ENCODE measurements around the gene WRNIP1. TPM values are rescaled to one million over a fixed set of nuclear protein-coding genes. Genes with fewer than 3 reads are reported as not detected.
A peak's percentile ranks its signal among the peaks of the same experiment; 100 is the strongest.

The WRNIP1 gene
- total and polyA plus RNA-seq, 10 of the 15 experiments (the other 5 are each of a cell fraction or from before 2014, with no cell fraction given), result 9.3 to 30.5 (median 24.3) TPM

DNA sequence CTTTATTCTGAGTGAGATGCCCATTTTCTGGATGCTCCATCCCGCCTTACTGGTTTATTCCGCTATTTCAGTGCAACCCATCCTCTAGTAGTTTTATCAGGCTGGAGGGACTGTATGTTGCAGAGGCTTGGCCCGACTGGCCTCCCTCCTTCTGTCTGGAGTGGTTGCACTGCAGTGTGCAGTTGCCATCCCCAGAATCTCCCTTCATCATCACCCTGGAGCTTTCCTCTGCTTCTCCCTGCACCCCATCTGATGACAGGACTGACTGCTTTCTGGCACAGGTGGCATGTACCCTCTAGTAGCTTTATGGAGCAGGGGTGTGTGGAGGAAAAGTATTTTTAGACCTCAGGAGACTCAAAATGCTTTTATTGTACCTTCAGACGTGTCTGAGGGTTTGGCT, 21.1 kb downstream of the WRNIP1 start (continued):
- TF ChIP-seq ZNF24 (IDR thresholded peaks at IDR 0.05) (no peak), CHD4 (IDR thresholded peaks at IDR 0.05) (no peak), SUZ12 (IDR thresholded peaks at IDR 0.05; ENCODE audit: unreplicated experiment) (no peak)

DNA sequence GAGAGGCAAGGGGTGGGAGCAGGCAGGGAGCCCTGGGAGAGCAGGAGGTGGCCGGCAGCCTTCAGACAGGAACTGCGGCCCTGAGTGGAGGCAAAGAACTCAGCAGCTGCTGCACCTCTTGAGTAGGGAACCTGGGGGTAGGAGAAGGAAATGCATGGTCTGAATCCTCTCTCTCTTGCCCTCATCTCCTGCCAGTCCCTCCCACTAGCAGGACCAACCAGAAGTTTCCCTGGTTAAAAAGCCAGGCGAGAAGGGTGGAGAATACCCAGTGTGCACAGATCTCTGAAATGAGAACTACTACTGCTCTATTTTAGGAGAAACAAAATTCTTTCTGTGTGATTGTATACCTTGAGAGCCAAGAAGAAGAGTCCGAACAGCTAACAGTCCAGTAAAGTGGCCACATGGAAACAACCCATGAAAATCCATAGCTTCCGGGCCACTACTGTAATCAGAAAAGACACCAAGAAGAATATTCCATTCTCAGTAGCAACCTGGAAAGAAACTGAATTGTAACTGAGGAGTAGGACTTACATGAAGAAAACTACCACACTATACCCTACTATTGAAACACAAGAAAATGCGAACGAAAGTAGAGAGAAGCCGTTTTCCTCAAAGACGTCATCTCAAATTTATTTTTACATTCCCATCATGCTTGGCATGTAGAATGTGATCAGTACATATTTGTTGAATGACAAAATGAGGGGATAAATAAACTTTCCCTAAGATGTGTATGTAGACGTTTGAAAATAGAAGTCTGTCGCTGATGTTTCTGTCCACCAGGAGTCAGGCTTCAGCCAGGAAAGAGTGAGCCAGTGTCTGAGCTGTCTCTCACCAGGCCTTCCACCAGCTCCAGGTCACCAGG, 25.6 kb downstream of the WRNIP1 start:
- WGBS (ENCODE audit: insufficient coverage, insufficient replicate concordance, low lambda C conversion rate, missing lambda C conversion rate), result 69% methylated on average over 11 of the region's 11 CpGs

More for the DNA sequence above, 25.6 kb downstream of the WRNIP1 start:
- intact Hi-C loops (cut with micrococcal nuclease; ENCODE audit: unreplicated experiment), result loop anchor here (1.0 to 5.0 kb wide), 6 partner anchors 55 to 261 kb away; no protein-coding TSS in a partner anchor
- no TSS peak for BruUV-seq (replicated peaks)
- no peak overlapping the region for H3K9ac ChIP-seq (ENCODE audit: control insufficient read depth, insufficient read depth, low read length)
- FAIRE-seq (peak; percentile 71), DNase-seq (ENCODE audit: low read depth, low spot score) (peak; percentile 13), ATAC-seq (peak; percentile 97)
- peaks cover 7% of the 10 kb centered on the region for H3K4me1 ChIP-seq (ENCODE audit: control insufficient read depth, insufficient read depth, low read length)
- peaks cover 0 to 2% of the 10 kb centered on the region in 2 experiments; a peak in 2 of 4 replicates for H3K36me3 ChIP-seq (ENCODE audit: control insufficient read depth in 2 of 2, insufficient read depth in 2 of 2, low read length in 1 of 2)
- H3K27ac ChIP-seq (ENCODE audit: control insufficient read depth, insufficient read depth), result no peak overlapping the region
- H3K4me3 ChIP-seq, result no peak overlapping the region
- no peaks in the 10 kb centered on the region; the same call in 1 of the 2 replicates for H4K20me1 ChIP-seq (ENCODE audit: control insufficient read depth, insufficient read depth)
- POLR2A ChIA-PET, result interaction anchor here (0.6 to 1.5 kb wide), 5 partner anchors 51 to 257 kb away, joined by 3 to 6 read pairs (median 4); partner anchors contain the start of gene SERPINB1
- RAD21 ChIA-PET (ENCODE audit: unreplicated experiment), result interaction anchor here (0.6 to 4.3 kb wide), 34 partner anchors 9 to 285 kb away, joined by 3 to 74 read pairs (median 4); partner anchors contain the start of genes RIPK1 and SERPINB1
- in situ Hi-C loops (cut with MboI), result no loop called here
- no peaks in the 10 kb centered on the region for H3K79me2 ChIP-seq (ENCODE audit: control insufficient read depth, insufficient read depth, low read length)
- CTCF ChIA-PET, result interaction anchor here (0.7 to 3.0 kb wide), 43 partner anchors 8 to 267 kb away, joined by 3 to 80 read pairs (median 5); partner anchors contain the start of genes NQO2 and SERPINB1
- H3K9me3 ChIP-seq (replicated peaks; ENCODE audit: control insufficient read depth, insufficient read depth, low read length), result no peaks in the 10 kb centered on the region
- peak; percentile 73 for TF ChIP-seq RAD21 (IDR thresholded peaks at IDR 0.05; ENCODE audit: insufficient read depth, low read depth, low read length)
- peak; percentile 73 for TF ChIP-seq SMC3 (IDR thresholded peaks at IDR 0.05; ENCODE audit: borderline replicate concordance, low read length)
- 0 out of 2 replicates have a peak, but pooled peaks have one; percentile 26 for TF ChIP-seq NBN (IDR thresholded peaks at IDR 0.05)
- TF ChIP-seq, protein P1, sequence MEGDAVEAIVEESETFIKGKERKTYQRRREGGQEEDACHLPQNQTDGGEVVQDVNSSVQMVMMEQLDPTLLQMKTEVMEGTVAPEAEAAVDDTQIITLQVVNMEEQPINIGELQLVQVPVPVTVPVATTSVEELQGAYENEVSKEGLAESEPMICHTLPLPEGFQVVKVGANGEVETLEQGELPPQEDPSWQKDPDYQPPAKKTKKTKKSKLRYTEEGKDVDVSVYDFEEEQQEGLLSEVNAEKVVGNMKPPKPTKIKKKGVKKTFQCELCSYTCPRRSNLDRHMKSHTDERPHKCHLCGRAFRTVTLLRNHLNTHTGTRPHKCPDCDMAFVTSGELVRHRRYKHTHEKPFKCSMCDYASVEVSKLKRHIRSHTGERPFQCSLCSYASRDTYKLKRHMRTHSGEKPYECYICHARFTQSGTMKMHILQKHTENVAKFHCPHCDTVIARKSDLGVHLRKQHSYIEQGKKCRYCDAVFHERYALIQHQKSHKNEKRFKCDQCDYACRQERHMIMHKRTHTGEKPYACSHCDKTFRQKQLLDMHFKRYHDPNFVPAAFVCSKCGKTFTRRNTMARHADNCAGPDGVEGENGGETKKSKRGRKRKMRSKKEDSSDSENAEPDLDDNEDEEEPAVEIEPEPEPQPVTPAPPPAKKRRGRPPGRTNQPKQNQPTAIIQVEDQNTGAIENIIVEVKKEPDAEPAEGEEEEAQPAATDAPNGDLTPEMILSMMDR (IDR thresholded peaks at IDR 0.05 in 2 of 3, conservative IDR thresholded peaks at IDR 0.05 in 1 of 3; ENCODE audit: control insufficient read depth in 2 of 3, extremely low read depth in 1 of 3, insufficient read depth in 1 of 3, low read depth in 3 of 3, low read length in 3 of 3), result peak; percentile 64 to 81 (median 67)
- TF ChIP-seq, protein P2, sequence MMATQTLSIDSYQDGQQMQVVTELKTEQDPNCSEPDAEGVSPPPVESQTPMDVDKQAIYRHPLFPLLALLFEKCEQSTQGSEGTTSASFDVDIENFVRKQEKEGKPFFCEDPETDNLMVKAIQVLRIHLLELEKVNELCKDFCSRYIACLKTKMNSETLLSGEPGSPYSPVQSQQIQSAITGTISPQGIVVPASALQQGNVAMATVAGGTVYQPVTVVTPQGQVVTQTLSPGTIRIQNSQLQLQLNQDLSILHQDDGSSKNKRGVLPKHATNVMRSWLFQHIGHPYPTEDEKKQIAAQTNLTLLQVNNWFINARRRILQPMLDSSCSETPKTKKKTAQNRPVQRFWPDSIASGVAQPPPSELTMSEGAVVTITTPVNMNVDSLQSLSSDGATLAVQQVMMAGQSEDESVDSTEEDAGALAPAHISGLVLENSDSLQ (IDR thresholded peaks at IDR 0.05), result peak; percentile 69
- no peak for TF ChIP-seq BMI1 (IDR thresholded peaks at IDR 0.05; ENCODE audit: borderline replicate concordance)
- TF ChIP-seq, protein P3, sequence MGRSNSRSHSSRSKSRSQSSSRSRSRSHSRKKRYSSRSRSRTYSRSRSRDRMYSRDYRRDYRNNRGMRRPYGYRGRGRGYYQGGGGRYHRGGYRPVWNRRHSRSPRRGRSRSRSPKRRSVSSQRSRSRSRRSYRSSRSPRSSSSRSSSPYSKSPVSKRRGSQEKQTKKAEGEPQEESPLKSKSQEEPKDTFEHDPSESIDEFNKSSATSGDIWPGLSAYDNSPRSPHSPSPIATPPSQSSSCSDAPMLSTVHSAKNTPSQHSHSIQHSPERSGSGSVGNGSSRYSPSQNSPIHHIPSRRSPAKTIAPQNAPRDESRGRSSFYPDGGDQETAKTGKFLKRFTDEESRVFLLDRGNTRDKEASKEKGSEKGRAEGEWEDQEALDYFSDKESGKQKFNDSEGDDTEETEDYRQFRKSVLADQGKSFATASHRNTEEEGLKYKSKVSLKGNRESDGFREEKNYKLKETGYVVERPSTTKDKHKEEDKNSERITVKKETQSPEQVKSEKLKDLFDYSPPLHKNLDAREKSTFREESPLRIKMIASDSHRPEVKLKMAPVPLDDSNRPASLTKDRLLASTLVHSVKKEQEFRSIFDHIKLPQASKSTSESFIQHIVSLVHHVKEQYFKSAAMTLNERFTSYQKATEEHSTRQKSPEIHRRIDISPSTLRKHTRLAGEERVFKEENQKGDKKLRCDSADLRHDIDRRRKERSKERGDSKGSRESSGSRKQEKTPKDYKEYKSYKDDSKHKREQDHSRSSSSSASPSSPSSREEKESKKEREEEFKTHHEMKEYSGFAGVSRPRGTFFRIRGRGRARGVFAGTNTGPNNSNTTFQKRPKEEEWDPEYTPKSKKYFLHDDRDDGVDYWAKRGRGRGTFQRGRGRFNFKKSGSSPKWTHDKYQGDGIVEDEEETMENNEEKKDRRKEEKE (IDR thresholded peaks at IDR 0.05), result no peak
- H3K4me2 ChIP-seq (ENCODE audit: control insufficient read depth, insufficient read depth), result no peak overlapping the region
- H3K27me3 ChIP-seq (replicated peaks in 1 of 2; ENCODE audit: control insufficient read depth in 2 of 2, insufficient read depth in 2 of 2, low read length in 1 of 2), result no peaks in the 10 kb centered on the region
- SMC1A ChIA-PET (ENCODE audit: uncharacterized antibody, unreplicated experiment), result interaction anchor here (0.7 to 4.6 kb wide), 36 partner anchors 8 to 266 kb away, joined by 3 to 44 read pairs (median 4); partner anchors contain the start of genes MYLK4 and SERPINB1
- no peak overlapping the region for H2AFZ ChIP-seq (ENCODE audit: control insufficient read depth, low read depth, low read length)

Data from GM12878 (cell line).